ENCODE results near the gene HSD11B1.

HSD11B1 gene

GRCh38 chr1:209759829-209760359 lies 55.2 kb downstream of the HSD11B1 start:
- H4K20me1 ChIP-seq (ENCODE audit: insufficient read depth, low read length, poor library complexity, severe bottlenecking): peaks cover 29% of the 10 kb centered on the region
- peak overlapping the region; percentile 98 for H3K9ac ChIP-seq (ENCODE audit: low read depth, low read length, poor library complexity, severe bottlenecking)
- no peak overlapping the region for H2AFZ ChIP-seq (ENCODE audit: low read length)
- H3K79me2 ChIP-seq (ENCODE audit: insufficient read depth, low read length): peaks cover 50% of the 10 kb centered on the region
- peak overlapping the region; percentile 96 for H3K4me3 ChIP-seq (ENCODE audit: low read length, poor library complexity, severe bottlenecking)
- H3F3A ChIP-seq (ENCODE audit: low read depth): peaks cover 14% of the 10 kb centered on the region
- H3K9me2 ChIP-seq (replicated peaks; ENCODE audit: low read depth, low read length): no peaks in the 10 kb centered on the region
- peaks cover 31% of the 10 kb centered on the region; the same call in 1 of the 2 replicates for H3K36me3 ChIP-seq (ENCODE audit: insufficient read depth, low read length)
- H3K27me3 ChIP-seq (ENCODE audit: insufficient read depth, low read length, poor library complexity, severe bottlenecking): no peaks in the 10 kb centered on the region
- peak overlapping the region; percentile 100 for H3K4me2 ChIP-seq (ENCODE audit: low read depth, low read length, poor library complexity, severe bottlenecking)
- no peaks in the 10 kb centered on the region for H3K9me3 ChIP-seq (ENCODE audit: insufficient read depth, low read depth, low read length)
- TF ChIP-seq EZH2phosphoT487 (IDR thresholded peaks at IDR 0.05; ENCODE audit: borderline replicate concordance) (no peak), CTCF (conservative IDR thresholded peaks at IDR 0.05; ENCODE audit: low read length) (no peak)
- peaks cover 53% of the 10 kb centered on the region for H3K4me1 ChIP-seq (ENCODE audit: insufficient read depth, low read length, poor library complexity, severe bottlenecking)

- Histone ChIP-seq H3K9me2 (replicated peaks; ENCODE audit: low read depth, low read length) (no peaks in the 10 kb centered on the region), H3K4me3 (ENCODE audit: low read length, poor library complexity, severe bottlenecking) (no peak overlapping the region), H3K4me2 (ENCODE audit: low read depth, low read length, poor library complexity, severe bottlenecking) (peak overlapping the region; percentile 20)
Observed at GRCh38 chr1:209761011-209761635, 56.5 kb downstream of the HSD11B1 start.

GRCh38 chr1:209766051-209766450 lies 61.4 kb downstream of the HSD11B1 start:
- no peak overlapping the region for H2AFZ ChIP-seq (ENCODE audit: low read length)
- no peak overlapping the region for H3K4me3 ChIP-seq (ENCODE audit: low read length, poor library complexity, severe bottlenecking)
- H3K4me1 ChIP-seq (ENCODE audit: insufficient read depth, low read length, poor library complexity, severe bottlenecking): peaks cover 41% of the 10 kb centered on the region
- TF ChIP-seq EZH2phosphoT487 (IDR thresholded peaks at IDR 0.05; ENCODE audit: borderline replicate concordance) (no peak), CTCF (conservative IDR thresholded peaks at IDR 0.05; ENCODE audit: low read length) (no peak)
- H4K20me1 ChIP-seq (ENCODE audit: insufficient read depth, low read length, poor library complexity, severe bottlenecking): peaks cover 8% of the 10 kb centered on the region
- H3K79me2 ChIP-seq (ENCODE audit: insufficient read depth, low read length): peaks cover 26% of the 10 kb centered on the region
- no peaks in the 10 kb centered on the region for H3K27me3 ChIP-seq (ENCODE audit: insufficient read depth, low read length, poor library complexity, severe bottlenecking)
- peaks cover 23% of the 10 kb centered on the region; the same call in 1 of the 2 replicates for H3K36me3 ChIP-seq (ENCODE audit: insufficient read depth, low read length)
- H3K9me2 ChIP-seq (replicated peaks; ENCODE audit: low read depth, low read length): no peaks in the 10 kb centered on the region
- peaks cover 23% of the 10 kb centered on the region for H3F3A ChIP-seq (ENCODE audit: low read depth)
- no peaks in the 10 kb centered on the region for H3K9me3 ChIP-seq (ENCODE audit: insufficient read depth, low read depth, low read length)
- H3K4me2 ChIP-seq (ENCODE audit: low read depth, low read length, poor library complexity, severe bottlenecking): no peak overlapping the region
- no peak overlapping the region for H3K9ac ChIP-seq (ENCODE audit: low read depth, low read length, poor library complexity, severe bottlenecking)

More at GRCh38 chr1:209761011-209761635, 56.5 kb downstream of the HSD11B1 start:
- no peak for TF ChIP-seq EZH2phosphoT487 (IDR thresholded peaks at IDR 0.05; ENCODE audit: borderline replicate concordance)
- Histone ChIP-seq H3K79me2 (ENCODE audit: insufficient read depth, low read length) (peaks cover 50% of the 10 kb centered on the region), H3K36me3 (ENCODE audit: insufficient read depth, low read length) (peaks cover 31% of the 10 kb centered on the region; the same call in 1 of the 2 replicates), H3K27me3 (ENCODE audit: insufficient read depth, low read length, poor library complexity, severe bottlenecking) (no peaks in the 10 kb centered on the region), H3K4me1 (ENCODE audit: insufficient read depth, low read length, poor library complexity, severe bottlenecking) (peaks cover 47% of the 10 kb centered on the region), H3K9me3 (ENCODE audit: insufficient read depth, low read depth, low read length) (no peaks in the 10 kb centered on the region), H3K9ac (ENCODE audit: low read depth, low read length, poor library complexity, severe bottlenecking) (no peak overlapping the region), H2AFZ (ENCODE audit: low read length) (no peak overlapping the region), H4K20me1 (ENCODE audit: insufficient read depth, low read length, poor library complexity, severe bottlenecking) (peaks cover 29% of the 10 kb centered on the region), H3F3A (ENCODE audit: low read depth) (peaks cover 10% of the 10 kb centered on the region)

Measured in Loucy (cell line).